Peyer's patch (tissue), 4 donors: Measurements from ENCODE around the gene LRRC45. TPM values are rescaled to one million over a fixed set of nuclear protein-coding genes. Genes with fewer than 3 reads are reported as not detected.

ENCODE experiments used
- DNase-seq, 3 donors: peaks; one replicate each; pipeline ENCODE4 v3.0.0-alpha.2; 2017 to 2019
- H3K27ac ChIP-seq, 4 donors: fragments of 200-600 bp; sonication (generic); one replicate each; pipeline ENCODE4 v1.5.1; 2016 to 2019
- H3K27me3 ChIP-seq, 2 donors: fragments of 200-600 bp; sonication (generic); one replicate each; pipeline ENCODE4 v1.5.1; 2019
- H3K36me3 ChIP-seq, 3 donors: fragments of 200-600 bp; sonication (generic); one replicate each; pipeline ENCODE4 v1.5.1; 2016 to 2019
- H3K4me1 ChIP-seq, 4 donors: fragments of 200-600 bp; sonication (generic); one replicate each; pipeline ENCODE4 v1.5.1; 2016 to 2019
- H3K4me3 ChIP-seq, 4 donors: fragments of 200-600 bp; sonication (generic); 1 replicate in 3 of 4; 2 replicates in 1 of 4; pipeline ENCODE4 v1.5.1; 2016 to 2019; ENCODE audit warnings: mild to moderate bottlenecking in 1 of 4
- H3K9me3 ChIP-seq, 4 donors: fragments of 200-600 bp; sonication (generic); one replicate each; pipeline ENCODE4 v1.5.1; 2016 to 2019; ENCODE audit warnings: mild to moderate bottlenecking in 1 of 4
- POLR2A ChIP-seq, 2 donors: fragments of 450-650 bp; IDR thresholded peaks; one replicate each; pipeline ENCODE4 v1.5.1; 2017; ENCODE audit warnings: antibody characterized with exemption in 2 of 2, mild to moderate bottlenecking in 2 of 2, moderate library complexity in 2 of 2
- total RNA-seq, 4 donors: library from RNA; depleted of rRNA; stranded (reverse); fragments of >200 nt; gene quantifications; one replicate each; pipeline ENCODE4 v1.1.0, GENCODE V29; 2016
- TF ChIP-seq, protein P1 (sequence below), 6 experiments: fragments of 450-650 bp in 4 of 6; fragments of 200-600 bp in 2 of 6; sonication (generic) in 1 of 6; IDR thresholded peaks; one replicate each; pipeline ENCODE4 v1.5.1; 2017 to 2019; ENCODE audit warnings: antibody characterized with exemption in 6 of 6, mild to moderate bottlenecking in 3 of 6, moderate library complexity in 1 of 6

Gene LRRC45
- total RNA-seq, 4 donors from 2014 or later, result 15.5 to 74.3 (median 23.1) TPM

GRCh38 chr17:81996232-81996756, 26.8 kb upstream of the LRRC45 start:
- Histone ChIP-seq H3K4me1 (peaks cover 0 to 29% (median 2%) of the 10 kb centered on the region in 4 donors), H3K36me3 (peaks cover 0 to 5% (median 0%) of the 10 kb centered on the region in 3 donors), H3K9me3 (no peaks in the 10 kb centered on the region), H3K4me3 (no peak overlapping the region), H3K27ac (no peak overlapping the region), H3K27me3 (no peaks in the 10 kb centered on the region)
- TF ChIP-seq, protein P1, sequence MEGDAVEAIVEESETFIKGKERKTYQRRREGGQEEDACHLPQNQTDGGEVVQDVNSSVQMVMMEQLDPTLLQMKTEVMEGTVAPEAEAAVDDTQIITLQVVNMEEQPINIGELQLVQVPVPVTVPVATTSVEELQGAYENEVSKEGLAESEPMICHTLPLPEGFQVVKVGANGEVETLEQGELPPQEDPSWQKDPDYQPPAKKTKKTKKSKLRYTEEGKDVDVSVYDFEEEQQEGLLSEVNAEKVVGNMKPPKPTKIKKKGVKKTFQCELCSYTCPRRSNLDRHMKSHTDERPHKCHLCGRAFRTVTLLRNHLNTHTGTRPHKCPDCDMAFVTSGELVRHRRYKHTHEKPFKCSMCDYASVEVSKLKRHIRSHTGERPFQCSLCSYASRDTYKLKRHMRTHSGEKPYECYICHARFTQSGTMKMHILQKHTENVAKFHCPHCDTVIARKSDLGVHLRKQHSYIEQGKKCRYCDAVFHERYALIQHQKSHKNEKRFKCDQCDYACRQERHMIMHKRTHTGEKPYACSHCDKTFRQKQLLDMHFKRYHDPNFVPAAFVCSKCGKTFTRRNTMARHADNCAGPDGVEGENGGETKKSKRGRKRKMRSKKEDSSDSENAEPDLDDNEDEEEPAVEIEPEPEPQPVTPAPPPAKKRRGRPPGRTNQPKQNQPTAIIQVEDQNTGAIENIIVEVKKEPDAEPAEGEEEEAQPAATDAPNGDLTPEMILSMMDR (IDR thresholded peaks at IDR 0.05), result no peak
- no peak for TF ChIP-seq POLR2A (IDR thresholded peaks at IDR 0.05)
- DNase-seq, result no peak

DNA sequence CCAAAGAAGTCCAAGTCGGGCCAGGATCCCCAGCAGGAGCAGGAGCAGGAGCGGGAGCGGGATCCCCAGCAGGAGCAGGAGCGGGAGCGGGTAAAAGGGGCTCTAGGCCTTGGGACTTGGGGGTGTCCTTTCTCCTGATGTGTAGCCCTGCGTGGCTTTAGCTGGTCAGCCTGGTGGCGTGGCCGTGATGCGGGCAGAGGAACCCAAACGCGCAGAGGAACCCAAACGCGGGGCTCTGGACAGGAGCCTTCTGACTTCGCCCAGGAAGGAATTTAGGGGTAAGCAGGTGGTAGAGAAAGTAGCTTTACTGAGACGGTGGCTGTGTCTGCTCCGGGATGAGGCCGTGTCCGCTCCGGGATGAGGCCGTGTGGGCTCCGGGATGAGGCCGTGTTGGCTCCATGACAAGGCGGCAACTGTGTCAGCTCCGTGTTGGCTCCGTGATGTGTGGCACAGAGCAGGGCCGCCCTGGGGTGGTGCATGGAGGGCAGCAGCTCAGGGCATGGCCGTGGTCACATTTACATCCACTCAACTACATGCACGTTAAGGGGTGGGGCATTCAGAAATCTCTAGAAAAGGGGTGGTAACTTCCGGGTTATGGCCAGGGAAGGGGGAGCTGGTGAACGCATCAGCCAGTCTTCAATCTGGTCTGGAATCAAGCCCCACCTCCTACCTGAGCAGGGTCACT, 26.2 kb upstream of the LRRC45 start:
- Histone ChIP-seq H3K27ac (no peak overlapping the region), H3K4me3 (no peak overlapping the region), H3K36me3 (peaks cover 0 to 5% (median 0%) of the 10 kb centered on the region in 3 donors), H3K4me1 (peaks cover 0 to 24% (median 2%) of the 10 kb centered on the region in 4 donors), H3K9me3 (no peaks in the 10 kb centered on the region), H3K27me3 (no peaks in the 10 kb centered on the region)
- DNase-seq, result no peak
- TF ChIP-seq POLR2A (IDR thresholded peaks at IDR 0.05), result no peak
- TF ChIP-seq, protein P1 (IDR thresholded peaks at IDR 0.05), result no peak

GRCh38 chr17:81998212-81998611, 24.9 kb upstream of the LRRC45 start:
- no peak for TF ChIP-seq POLR2A (IDR thresholded peaks at IDR 0.05)
- TF ChIP-seq, protein P1 (IDR thresholded peaks at IDR 0.05), result no peak
- Histone ChIP-seq H3K27me3 (no peaks in the 10 kb centered on the region), H3K4me1 (peaks cover 0 to 17% (median 0%) of the 10 kb centered on the region in 4 donors), H3K4me3 (no peak overlapping the region), H3K27ac (no peak overlapping the region), H3K9me3 (no peaks in the 10 kb centered on the region), H3K36me3 (peaks cover 0 to 5% (median 0%) of the 10 kb centered on the region in 3 donors)
- no peak for DNase-seq

DNA sequence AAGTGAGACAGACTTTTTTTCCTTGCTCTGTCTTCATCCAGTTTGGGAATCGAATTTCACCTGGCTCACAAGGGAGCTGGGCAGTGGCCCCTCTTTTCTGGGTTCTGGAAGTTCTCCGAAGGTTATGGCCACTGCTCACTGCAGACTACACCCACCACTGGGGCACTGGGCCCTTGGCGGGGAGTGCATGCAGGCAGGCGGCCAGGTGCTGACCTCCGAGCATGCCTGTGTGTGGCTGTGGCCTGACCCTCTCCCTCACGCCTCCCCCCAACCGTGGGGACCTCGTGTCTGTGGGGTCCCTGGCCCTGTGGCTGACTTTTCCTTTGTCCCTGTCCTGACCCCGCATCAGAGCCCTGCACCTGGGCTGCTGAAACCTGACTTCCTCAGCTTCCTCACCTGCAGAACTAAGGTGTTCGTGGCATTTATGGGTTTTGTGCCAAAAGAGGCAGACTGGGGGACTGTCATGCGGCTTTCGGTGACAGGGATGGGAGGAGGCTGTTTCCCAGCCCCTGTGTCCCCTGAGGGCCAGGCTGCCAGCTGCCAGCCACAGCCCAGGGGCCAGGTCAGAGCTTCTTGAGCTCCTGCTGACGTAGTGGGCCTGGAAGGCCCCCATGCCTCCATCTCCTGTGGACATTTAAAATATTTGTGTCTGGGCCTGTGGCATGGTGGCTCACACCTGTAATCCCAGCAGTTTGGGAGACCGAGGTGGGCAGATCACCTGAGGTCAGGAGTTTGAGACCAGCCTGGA, 24.2 kb upstream of the LRRC45 start:
- Histone ChIP-seq H3K4me1 (peaks cover 0 to 24% (median 0%) of the 10 kb centered on the region in 4 donors), H3K27me3 (no peaks in the 10 kb centered on the region), H3K27ac (no peak overlapping the region), H3K4me3 (no peak overlapping the region), H3K36me3 (peaks cover 0 to 5% (median 0%) of the 10 kb centered on the region in 3 donors), H3K9me3 (no peaks in the 10 kb centered on the region)
- no peak for TF ChIP-seq POLR2A (IDR thresholded peaks at IDR 0.05)
- no peak for DNase-seq

- no peak for TF ChIP-seq POLR2A (IDR thresholded peaks at IDR 0.05)
- TF ChIP-seq, protein P1 (IDR thresholded peaks at IDR 0.05), result no peak
- peaks cover 0 to 5% (median 0%) of the 10 kb centered on the region in 3 donors for H3K36me3 ChIP-seq
- no peaks in the 10 kb centered on the region for H3K27me3 ChIP-seq
- no peaks in the 10 kb centered on the region for H3K9me3 ChIP-seq
- H3K4me1 ChIP-seq, result peaks cover 0 to 28% (median 0%) of the 10 kb centered on the region in 4 donors
- DNase-seq, result no peak
- no peak overlapping the region for H3K27ac ChIP-seq
- no peak overlapping the region for H3K4me3 ChIP-seq
Observed at GRCh38 chr17:81999587-81999975, 23.5 kb upstream of the LRRC45 start.
